HG03097 (cell line): ENCODE data around the gene WDR19.
"Not testable (repeated sequence)": the region's sequence is repeated elsewhere in the genome, so short reads cannot be mapped to it uniquely, and the experiment has no call there.

Experiments
- ATAC-seq: cut with Tn5 transposase; IDR thresholded peaks from one replicate; pipeline ENCODE4 v1.9.1; 2021; ENCODE audit not compliant: unreplicated experiment, low FRiP score

Gene WDR19

GRCh38 chr4:39181905-39182638 is at the start of gene WDR19:
WDR19 (plus strand) TSS chr4:39182529; CDS start chr4:39182558, 29 bp downstream.
- peak; percentile 99 for ATAC-seq

- no peak for ATAC-seq
Observed at GRCh38 chr4:39133623-39134022, 48.7 kb upstream of the WDR19 start.

GRCh38 chr4:39134683-39135306 is 47.5 kb upstream of the WDR19 start:
- no peak for ATAC-seq

- not testable (repeated sequence) for ATAC-seq
Observed at GRCh38 chr4:39138227-39138626, 44.1 kb upstream of the WDR19 start.

GRCh38 chr4:39146211-39146610 is 36.1 kb upstream of the WDR19 start:
- ATAC-seq = no peak

GRCh38 chr4:39154009-39154408 is 28.3 kb upstream of the WDR19 start:
- no peak for ATAC-seq

GRCh38 chr4:39157520-39157919 is 24.8 kb upstream of the WDR19 start:
- no peak for ATAC-seq

GRCh38 chr4:39166177-39166576 is 16.2 kb upstream of the WDR19 start:
- ATAC-seq = no peak

GRCh38 chr4:39166669-39167068 is 15.7 kb upstream of the WDR19 start:
- no peak for ATAC-seq

- no peak for ATAC-seq
Observed at GRCh38 chr4:39169426-39169825, 12.9 kb upstream of the WDR19 start.

GRCh38 chr4:39170301-39170700 is 12.0 kb upstream of the WDR19 start:
- ATAC-seq = no peak

- no peak for ATAC-seq
Observed at GRCh38 chr4:39178706-39179105, 3.6 kb upstream of the WDR19 start.

- ATAC-seq = no peak
Observed at GRCh38 chr4:39179681-39180080, 2.6 kb upstream of the WDR19 start.

- not testable (repeated sequence) for ATAC-seq
Observed at GRCh38 chr4:39180629-39181028, 1.7 kb upstream of the WDR19 start.

- no peak for ATAC-seq
Observed at GRCh38 chr4:39181520-39181904, 817 bp upstream of the WDR19 start.

- ATAC-seq = no peak
Observed at GRCh38 chr4:39201963-39202362, 19.6 kb downstream of the WDR19 start.

- ATAC-seq = no peak
Observed at GRCh38 chr4:39204543-39204942, 22.2 kb downstream of the WDR19 start.

- no peak for ATAC-seq
Observed at GRCh38 chr4:39205000-39205399, 22.7 kb downstream of the WDR19 start.

GRCh38 chr4:39205476-39205875 is 23.1 kb downstream of the WDR19 start:
- no peak for ATAC-seq

GRCh38 chr4:39227906-39228305 is 45.6 kb downstream of the WDR19 start:
- ATAC-seq = no peak

GRCh38 chr4:39228377-39228776 is 46.0 kb downstream of the WDR19 start:
- no peak for ATAC-seq

- ATAC-seq = no peak
Observed at GRCh38 chr4:39230462-39230861, 48.1 kb downstream of the WDR19 start.
